HG02938 (cell line): Measurements from ENCODE around the gene MARK4.

ENCODE experiments used
- ATAC-seq: cut with Tn5 transposase; IDR thresholded peaks from one replicate; pipeline ENCODE4 v1.9.1; 2021; ENCODE audit warnings: mild to moderate bottlenecking, moderate library complexity; ENCODE audit not compliant: unreplicated experiment

The MARK4 gene

GRCh38 chr19:45354241-45354842, 103.3 kb downstream of the MARK4 start:
- ATAC-seq = no peak
